Thoracic aorta (tissue), 2 donors: ENCODE measurements around the gene RPS19BP1. TPM values are rescaled to one million over a fixed set of nuclear protein-coding genes. Genes with fewer than 3 reads are reported as not detected.

ENCODE experiments used
- ATAC-seq: fragments of 150-250 bp; one replicate; pipeline ENCODE4 v1.8.0; 2017; ENCODE audit warnings: low read depth; ENCODE audit not compliant: insufficient number of reproducible peaks, low FRiP score
- DNase-seq: peaks from one replicate; pipeline ENCODE4 v3.0.0-alpha.2; 2020; ENCODE audit warnings: low spot score
- H3K27ac ChIP-seq, 2 donors: fragments of 200-600 bp; sonication (generic); 1 replicate in 1 of 2; 2 replicates in 1 of 2; pipeline ENCODE4 v1.5.1; 2016; ENCODE audit warnings: mild to moderate bottlenecking in 2 of 2, moderate library complexity in 2 of 2
- H3K27me3 ChIP-seq: fragments of 200-600 bp; sonication (generic); replicated peaks from 2 replicates; pipeline ENCODE4 v1.6.0; 2016; ENCODE audit warnings: mild to moderate bottlenecking; ENCODE audit not compliant: insufficient read depth
- H3K36me3 ChIP-seq: fragments of 200-600 bp; sonication (generic); one replicate; pipeline ENCODE4 v1.5.1; 2016
- H3K4me1 ChIP-seq, 2 donors: fragments of 200-600 bp; sonication (generic); 1 replicate in 1 of 2; 2 replicates in 1 of 2; pipeline versions ENCODE4 v1.5.1 to v1.6.0; 2016; ENCODE audit warnings: low read depth in 2 of 2, mild to moderate bottlenecking in 1 of 2; ENCODE audit not compliant: control insufficient read depth in 1 of 2
- H3K4me3 ChIP-seq: fragments of 200-600 bp; sonication (generic); 2 replicates; pipeline ENCODE4 v1.5.1; 2016; ENCODE audit warnings: mild to moderate bottlenecking
- H3K9me3 ChIP-seq: fragments of 200-600 bp; sonication (generic); 2 replicates; pipeline ENCODE4 v1.5.1; 2016
- CTCF ChIP-seq: fragments of 200-600 bp; sonication (generic); IDR thresholded peaks from one replicate; pipeline ENCODE4 v1.5.1; 2019; ENCODE audit warnings: antibody characterized with exemption
- total RNA-seq, 2 donors: library from RNA; depleted of rRNA; stranded (reverse); fragments of >200 nt; gene quantifications; one replicate each; pipeline versions ENCODE4 v1.1.0 to v1.2.3, GENCODE V29; 2016

The RPS19BP1 gene
- total RNA-seq, 2 donors from 2014 or later = 77.7 to 89.6 TPM

- no peaks in the 10 kb centered on the region for H3K9me3 ChIP-seq
- H3K36me3 ChIP-seq = no peaks in the 10 kb centered on the region
- no peaks in the 10 kb centered on the region for H3K4me1 ChIP-seq
- no peak overlapping the region for H3K27ac ChIP-seq
- H3K4me3 ChIP-seq = no peak overlapping the region
- DNase-seq (no peak), ATAC-seq (no peak)
- TF ChIP-seq CTCF = no peak
- no peaks in the 10 kb centered on the region for H3K27me3 ChIP-seq
Observed at GRCh38 chr22:39482768-39483167, 49.8 kb downstream of the RPS19BP1 start.

GRCh38 chr22:39481595-39481994, 51.0 kb downstream of the RPS19BP1 start:
- Histone ChIP-seq H3K4me1 (no peaks in the 10 kb centered on the region), H3K4me3 (no peak overlapping the region), H3K27ac (no peak overlapping the region), H3K27me3 (no peaks in the 10 kb centered on the region), H3K9me3 (no peaks in the 10 kb centered on the region), H3K36me3 (no peaks in the 10 kb centered on the region)
- DNase-seq (no peak), ATAC-seq (no peak)
- no peak for TF ChIP-seq CTCF

GRCh38 chr22:39481054-39481453, 51.5 kb downstream of the RPS19BP1 start:
- H3K4me3 ChIP-seq = no peak overlapping the region
- H3K9me3 ChIP-seq = no peaks in the 10 kb centered on the region
- H3K27ac ChIP-seq = no peak overlapping the region
- no peak for TF ChIP-seq CTCF
- no peaks in the 10 kb centered on the region for H3K27me3 ChIP-seq
- no peaks in the 10 kb centered on the region for H3K4me1 ChIP-seq
- H3K36me3 ChIP-seq = no peaks in the 10 kb centered on the region
- DNase-seq (no peak), ATAC-seq (no peak)

GRCh38 chr22:39480557-39480956, 52.0 kb downstream of the RPS19BP1 start:
- no peaks in the 10 kb centered on the region for H3K36me3 ChIP-seq
- H3K27ac ChIP-seq = no peak overlapping the region
- H3K4me1 ChIP-seq = no peaks in the 10 kb centered on the region
- H3K27me3 ChIP-seq = no peaks in the 10 kb centered on the region
- no peaks in the 10 kb centered on the region for H3K9me3 ChIP-seq
- no peak for DNase-seq
- no peak for ATAC-seq
- H3K4me3 ChIP-seq = no peak overlapping the region
- TF ChIP-seq CTCF = no peak

GRCh38 chr22:39479254-39479653, 53.3 kb downstream of the RPS19BP1 start:
- DNase-seq = no peak
- Histone ChIP-seq H3K27ac (no peak overlapping the region), H3K36me3 (no peaks in the 10 kb centered on the region), H3K4me3 (no peak overlapping the region), H3K9me3 (no peaks in the 10 kb centered on the region), H3K27me3 (no peaks in the 10 kb centered on the region), H3K4me1 (no peaks in the 10 kb centered on the region)
- TF ChIP-seq CTCF = no peak
- no peak for ATAC-seq

Other genes starting within 250 kb of the RPS19BP1 start
- gene RPL3, start 213.1 kb downstream of the RPS19BP1 start, total RNA-seq = 1,000 to 10,000 TPM in 1 of 2 donors, 100 to 1,000 TPM in 1; 908 to 1,235 TPM
- 10 to 100 TPM in 1 of 2 donors, 1 to 10 TPM in 1; 9.1 to 12.9 TPM for gene SYNGR1, start 182.8 kb downstream of the RPS19BP1 start, total RNA-seq
- gene TAB1, start 133.0 kb downstream of the RPS19BP1 start, total RNA-seq = 10 to 100 TPM; 14.5 to 21.4 TPM
- gene MGAT3, start 75.7 kb downstream of the RPS19BP1 start, total RNA-seq = 1 to 10 TPM; 1.1 to 3.2 TPM
- 10 to 100 TPM; 18.8 to 36.9 TPM for gene MIEF1, start 30.5 kb downstream of the RPS19BP1 start, total RNA-seq
- gene ATF4, start 12.2 kb downstream of the RPS19BP1 start, total RNA-seq = 100 to 1,000 TPM; 301 to 320 TPM
- gene CACNA1I, start 38.0 kb upstream of the RPS19BP1 start, total RNA-seq = under 1 TPM; 0.14 to 0.21 TPM